NT2/D1 (cell line): ENCODE results near the gene CACNA2D3.

Experiments used
- DNase-seq: peaks from one replicate; pipeline ENCODE4 v3.0.0-alpha.2; 2011; ENCODE audit warnings: low read depth, low spot score
- H3K27me3 ChIP-seq: 2 replicates; pipeline ENCODE4 v1.6.0; 2011; ENCODE audit warnings: mild to moderate bottlenecking; ENCODE audit not compliant: insufficient read length, insufficient read depth
- H3K36me3 ChIP-seq: 2 replicates; pipeline ENCODE4 v1.6.1; 2011; ENCODE audit warnings: mild to moderate bottlenecking, low read length, mixed read lengths; ENCODE audit not compliant: insufficient read depth, insufficient read length
- H3K4me1 ChIP-seq: 2 replicates; pipeline ENCODE4 v1.5.1; 2011; ENCODE audit not compliant: insufficient read depth, insufficient read length
- H3K4me3 ChIP-seq: 2 replicates; pipeline ENCODE4 v1.5.1; 2011; ENCODE audit warnings: low read depth; ENCODE audit not compliant: insufficient read length
- H3K9ac ChIP-seq: 2 replicates; pipeline ENCODE4 v1.6.0; 2011; ENCODE audit warnings: low read depth; ENCODE audit not compliant: insufficient read length
- H3K9me3 ChIP-seq: 2 replicates; pipeline ENCODE4 v1.5.1; 2011; ENCODE audit warnings: mild to moderate bottlenecking, low read length; ENCODE audit not compliant: insufficient read depth
- SUZ12 ChIP-seq: IDR thresholded peaks from 2 replicates; pipeline ENCODE4 v1.6.1; 2011; ENCODE audit not compliant: insufficient read length, insufficient read depth; ENCODE audit errors: extremely low read depth
- YY1 ChIP-seq: IDR thresholded peaks from 2 replicates; pipeline ENCODE4 v1.6.1; 2011; ENCODE audit not compliant: insufficient read length, insufficient read depth
- ZNF274 ChIP-seq: IDR thresholded peaks from 2 replicates; pipeline ENCODE4 v1.6.1; 2011; ENCODE audit warnings: mild to moderate bottlenecking, low read depth, low read length

The CACNA2D3 gene

GRCh38 chr3:54312156-54312899, 190.0 kb downstream of the CACNA2D3 start:
- peaks cover 6% of the 10 kb centered on the region; the same call in 1 of the 2 replicates for H3K9me3 ChIP-seq
- no peak overlapping the region for H3K4me3 ChIP-seq
- no peak overlapping the region for H3K9ac ChIP-seq
- no peak for DNase-seq
- H3K4me1 ChIP-seq, result no peaks in the 10 kb centered on the region
- no peaks in the 10 kb centered on the region for H3K27me3 ChIP-seq
- no peaks in the 10 kb centered on the region for H3K36me3 ChIP-seq
- no peak for TF ChIP-seq ZNF274
- TF ChIP-seq YY1, result no peak
- no peak for TF ChIP-seq SUZ12

- DNase-seq, result no peak
- Histone ChIP-seq H3K36me3 (no peaks in the 10 kb centered on the region), H3K4me1 (no peaks in the 10 kb centered on the region), H3K27me3 (no peaks in the 10 kb centered on the region), H3K9ac (no peak overlapping the region), H3K4me3 (no peak overlapping the region), H3K9me3 (peaks cover 6% of the 10 kb centered on the region; the same call in 1 of the 2 replicates)
- no peak for TF ChIP-seq ZNF274
- TF ChIP-seq SUZ12, result no peak
- TF ChIP-seq YY1, result no peak
Measured at GRCh38 chr3:54313418-54313817, 191.1 kb downstream of the CACNA2D3 start.

DNA sequence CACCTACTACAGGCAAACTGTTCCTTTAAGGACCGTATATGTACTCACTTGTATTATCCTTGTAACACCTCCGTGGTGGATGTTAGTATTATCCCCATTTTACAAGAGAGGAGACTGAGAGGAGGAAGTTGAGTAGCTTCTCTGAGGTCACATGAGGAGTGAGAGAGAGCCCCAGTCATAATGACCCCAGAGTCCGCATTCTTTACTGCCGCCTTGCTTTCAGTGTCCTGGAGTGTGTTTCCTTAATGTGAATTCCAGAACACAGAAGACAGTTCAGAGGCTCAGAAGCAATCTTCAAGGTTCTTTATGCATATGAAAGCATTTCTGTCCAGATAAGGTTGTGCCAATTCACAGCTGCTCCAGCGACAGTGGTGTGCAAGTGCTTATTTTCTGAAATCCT, 199.2 kb downstream of the CACNA2D3 start:
- Histone ChIP-seq H3K4me1 (peaks cover 3% of the 10 kb centered on the region), H3K36me3 (no peaks in the 10 kb centered on the region), H3K4me3 (no peak overlapping the region), H3K9me3 (no peaks in the 10 kb centered on the region), H3K27me3 (no peaks in the 10 kb centered on the region), H3K9ac (no peak overlapping the region)
- TF ChIP-seq ZNF274 (no peak), SUZ12 (no peak)
- DNase-seq, result no peak

DNA sequence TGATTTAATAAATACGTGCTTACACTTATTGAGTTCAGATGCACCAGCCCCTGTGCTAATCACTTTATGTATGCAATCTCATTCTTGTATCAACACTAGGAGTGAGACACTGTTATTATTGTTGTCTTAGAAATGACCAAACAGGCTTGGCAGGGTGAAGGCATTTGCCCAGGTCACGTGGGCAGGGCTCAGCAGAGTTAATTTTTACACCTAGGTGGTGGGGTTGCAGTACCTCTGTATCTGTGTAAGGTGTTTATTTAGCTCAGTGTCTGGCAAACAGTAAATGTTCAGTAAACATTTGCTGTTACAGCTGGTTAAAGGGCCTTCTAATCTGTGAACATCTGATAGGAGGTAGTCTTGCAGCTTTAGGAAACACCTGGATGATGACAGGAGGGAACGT, 200.0 kb downstream of the CACNA2D3 start:
- Histone ChIP-seq H3K4me3 (no peak overlapping the region), H3K36me3 (no peaks in the 10 kb centered on the region), H3K9ac (no peak overlapping the region), H3K27me3 (no peaks in the 10 kb centered on the region), H3K9me3 (no peaks in the 10 kb centered on the region), H3K4me1 (peaks cover 3% of the 10 kb centered on the region)
- DNase-seq, result no peak
- TF ChIP-seq ZNF274, result no peak
- no peak for TF ChIP-seq SUZ12
- TF ChIP-seq YY1, result no peak

GRCh38 chr3:54324103-54324502, 201.8 kb downstream of the CACNA2D3 start:
- Histone ChIP-seq H3K27me3 (no peaks in the 10 kb centered on the region), H3K4me1 (peaks cover 3% of the 10 kb centered on the region), H3K36me3 (no peaks in the 10 kb centered on the region), H3K9me3 (no peaks in the 10 kb centered on the region), H3K4me3 (no peak overlapping the region), H3K9ac (no peak overlapping the region)
- DNase-seq, result no peak
- TF ChIP-seq SUZ12, result no peak
- no peak for TF ChIP-seq YY1
- TF ChIP-seq ZNF274, result no peak

DNA sequence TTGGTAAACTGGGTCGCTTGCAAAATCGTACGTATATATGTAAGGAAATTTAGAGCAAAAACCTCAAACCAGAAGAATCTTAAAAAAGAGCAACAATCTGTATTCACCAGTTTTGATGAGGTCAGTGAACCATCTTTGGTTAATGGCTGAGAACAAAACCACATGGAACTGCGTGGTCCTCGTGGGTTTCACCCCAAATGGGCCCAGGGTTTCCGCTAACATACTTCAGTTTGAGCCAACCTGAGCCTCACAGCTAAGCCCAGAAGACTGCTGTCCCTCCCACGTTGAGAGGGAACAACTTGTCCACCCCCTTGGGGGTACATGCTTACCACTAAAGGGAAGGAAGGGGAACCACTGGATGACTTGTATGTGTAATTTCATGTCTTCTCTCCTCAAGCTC, 204.6 kb downstream of the CACNA2D3 start:
- Histone ChIP-seq H3K27me3 (no peaks in the 10 kb centered on the region), H3K4me3 (no peak overlapping the region), H3K4me1 (peaks cover 2% of the 10 kb centered on the region), H3K36me3 (no peaks in the 10 kb centered on the region), H3K9ac (no peak overlapping the region), H3K9me3 (no peaks in the 10 kb centered on the region)
- TF ChIP-seq SUZ12 (no peak), YY1 (no peak), ZNF274 (no peak)
- no peak for DNase-seq

GRCh38 chr3:54331341-54331740, 209.0 kb downstream of the CACNA2D3 start:
- Histone ChIP-seq H3K4me1 (no peaks in the 10 kb centered on the region), H3K36me3 (no peaks in the 10 kb centered on the region), H3K9me3 (no peaks in the 10 kb centered on the region), H3K9ac (no peak overlapping the region), H3K4me3 (no peak overlapping the region), H3K27me3 (no peaks in the 10 kb centered on the region)
- TF ChIP-seq SUZ12 (no peak), YY1 (no peak), ZNF274 (no peak)
- no peak for DNase-seq
